Measurements from ENCODE around the gene ACTG1.

The ACTG1 gene

DNA sequence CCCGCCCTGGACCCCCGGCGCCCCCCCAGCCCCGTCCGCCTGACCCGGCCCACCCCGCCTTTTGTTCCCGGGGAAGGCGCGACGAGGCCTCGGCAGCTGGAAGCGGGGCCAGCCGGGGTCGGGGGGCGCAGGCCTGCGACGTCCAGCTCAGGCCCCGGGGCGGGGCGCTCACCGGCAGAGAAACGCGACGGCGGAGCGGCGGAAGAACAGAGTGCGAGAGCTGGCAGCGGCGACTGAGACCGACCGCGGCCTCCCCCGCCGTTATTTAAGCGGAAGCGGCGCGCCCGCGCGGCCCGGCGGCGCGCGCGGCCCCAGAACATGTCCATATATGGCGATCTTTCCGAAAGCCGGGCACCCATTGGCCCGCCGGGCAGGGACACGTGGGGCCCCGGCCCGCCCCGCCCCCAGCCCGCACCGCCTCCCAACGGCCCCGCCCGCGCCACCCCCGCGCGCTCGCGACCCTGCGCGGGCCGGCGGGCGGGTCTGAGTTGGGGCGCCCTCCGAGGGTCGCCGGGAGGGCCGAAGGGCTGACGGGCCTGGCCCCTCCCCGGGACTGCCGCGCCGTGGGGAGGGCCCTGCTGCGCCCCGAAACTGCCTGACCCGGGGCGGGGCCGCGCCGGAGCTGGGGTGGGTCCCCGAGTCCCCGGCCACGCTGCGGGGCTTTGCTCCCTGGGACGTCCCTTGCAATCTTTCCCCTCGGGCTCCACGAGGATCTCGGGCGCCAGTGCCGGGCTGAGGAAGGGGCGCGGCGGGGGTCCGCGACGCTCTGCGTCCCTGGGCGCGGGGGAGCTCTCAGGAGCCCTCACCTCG, at the start of gene ACTG1:
ACTG1 (minus strand) TSS at position 238 of the 810 bp plus-strand sequence. CDS start 445 bp downstream, outside the sequence.
- DNase-seq = peak; percentile 54

- DNase-seq = no peak
Observed at GRCh38 chr17:81561494-81561885, 48.9 kb upstream of the ACTG1 start.

- no peak for DNase-seq
Observed at GRCh38 chr17:81558941-81559806, 46.6 kb upstream of the ACTG1 start.

DNA sequence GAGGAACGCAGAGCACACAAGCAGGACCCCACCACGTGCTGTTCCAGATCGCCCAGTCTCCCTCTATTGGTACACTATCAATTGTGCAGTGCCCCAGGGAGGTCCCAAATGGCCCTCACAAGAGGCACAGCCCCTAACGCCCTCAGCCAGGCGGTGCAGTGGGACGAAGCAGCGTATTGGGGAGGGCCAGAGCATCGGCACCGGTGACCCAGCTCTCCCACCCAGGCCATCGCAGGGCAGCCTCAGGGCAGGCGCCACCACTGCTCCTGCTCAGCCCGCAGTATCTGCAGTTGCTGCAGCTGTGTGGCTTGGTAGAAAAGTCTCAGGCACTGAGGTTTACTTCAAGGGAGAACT, 45.5 kb upstream of the ACTG1 start:
- no peak for DNase-seq

GRCh38 chr17:81557276-81558114, 44.9 kb upstream of the ACTG1 start:
- no peak for DNase-seq

DNA sequence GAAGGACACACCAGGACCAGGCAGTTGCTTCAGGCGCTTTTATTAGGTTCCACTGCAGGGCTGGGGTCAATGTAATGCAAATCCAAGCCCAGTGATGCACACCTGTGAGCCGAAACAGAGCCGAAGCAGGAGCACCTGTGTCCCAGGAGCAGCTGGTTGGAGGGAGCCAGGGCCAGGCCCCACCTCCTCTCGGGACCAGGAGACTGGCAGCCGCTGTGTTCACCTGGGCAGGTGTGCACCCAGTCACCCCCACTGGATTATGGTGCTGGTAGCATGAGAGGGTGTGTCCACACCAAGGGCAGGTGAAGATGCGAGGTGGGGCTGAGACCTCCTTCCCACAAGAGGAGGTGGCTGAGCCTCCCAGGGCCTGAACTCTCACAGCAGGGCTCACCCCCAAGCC, 44.3 kb upstream of the ACTG1 start:
- DNase-seq = no peak

DNA sequence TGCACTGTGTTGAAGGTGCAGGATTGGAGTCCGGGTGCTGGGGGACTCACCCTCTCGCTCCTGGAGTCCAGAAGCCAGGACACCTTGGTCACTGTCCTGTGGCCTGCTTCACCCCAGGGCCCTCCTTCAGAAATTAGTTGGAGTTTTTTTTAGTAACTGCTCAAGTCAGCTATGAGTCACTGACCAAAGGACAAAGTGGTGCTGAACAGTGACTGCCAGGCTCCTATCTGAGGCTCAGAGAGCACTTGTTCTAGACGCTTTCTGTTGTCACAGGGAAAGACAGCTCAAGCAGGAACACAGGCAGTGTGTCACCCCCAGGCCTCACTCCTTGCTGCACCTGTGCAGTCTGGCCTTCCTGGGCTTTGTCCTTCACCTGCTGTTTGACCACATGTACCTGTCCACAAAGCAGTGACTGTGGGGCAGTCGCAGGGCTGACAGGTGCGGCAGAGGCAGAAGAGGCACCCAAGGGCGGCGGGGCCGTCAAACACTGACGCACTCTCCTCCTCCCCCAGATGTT, 43.6 kb upstream of the ACTG1 start:
- DNase-seq = no peak

- DNase-seq = no peak
Observed at GRCh38 chr17:81553616-81554181, 41.1 kb upstream of the ACTG1 start.

GRCh38 chr17:81553018-81553615, 40.5 kb upstream of the ACTG1 start:
- peak; percentile 49 for DNase-seq

DNA sequence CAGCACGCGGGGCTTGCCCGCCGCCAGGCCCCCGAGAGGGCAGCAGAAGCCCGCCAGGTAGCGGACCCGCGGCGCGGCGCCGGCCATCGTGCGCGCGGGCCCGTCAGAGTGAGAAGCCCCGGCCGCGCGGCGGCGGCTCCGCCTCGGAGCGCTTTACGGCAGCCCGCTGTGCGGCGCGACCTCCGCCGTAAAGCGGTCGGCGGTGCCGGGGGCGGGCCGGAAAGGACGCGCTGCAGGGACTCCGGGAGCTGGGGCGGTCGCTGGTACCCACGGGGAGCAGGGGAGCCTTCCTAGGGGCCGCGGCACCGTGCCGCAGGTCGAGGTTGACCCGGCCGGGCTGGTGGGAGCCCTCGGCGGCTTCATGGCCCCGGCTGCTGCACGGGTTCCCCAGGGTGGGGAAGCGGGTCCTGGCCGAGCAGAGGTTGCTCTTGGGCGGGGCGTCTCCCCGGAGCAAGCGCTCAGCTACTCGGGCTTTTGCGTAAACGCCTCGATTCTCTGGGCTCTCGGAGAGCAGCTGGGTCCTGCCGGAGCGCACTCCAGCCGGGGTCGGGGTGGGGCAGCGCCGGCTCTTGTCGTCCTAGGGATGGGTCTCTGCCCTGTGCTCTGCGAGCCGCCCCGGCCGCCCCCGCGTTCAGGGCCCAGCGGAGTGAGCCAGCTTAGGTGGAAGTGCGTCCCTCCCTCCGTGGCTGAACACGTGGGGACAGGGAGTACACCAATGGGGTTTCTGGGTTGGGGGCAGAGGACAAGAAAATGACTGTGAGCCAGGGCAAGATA, 39.8 kb upstream of the ACTG1 start, which contains the start of gene FAAP100:
FAAP100 (minus strand) TSS at position 110 of the 774 bp plus-strand sequence; CDS start at position 87, 23 bp downstream.
- DNase-seq = no peak

- no peak for DNase-seq
Observed at GRCh38 chr17:81551458-81552243, 39.1 kb upstream of the ACTG1 start.

GRCh38 chr17:81550830-81551457, 38.3 kb upstream of the ACTG1 start:
- no peak for DNase-seq

- DNase-seq = no peak
Observed at GRCh38 chr17:81550285-81550684, 37.7 kb upstream of the ACTG1 start.

DNA sequence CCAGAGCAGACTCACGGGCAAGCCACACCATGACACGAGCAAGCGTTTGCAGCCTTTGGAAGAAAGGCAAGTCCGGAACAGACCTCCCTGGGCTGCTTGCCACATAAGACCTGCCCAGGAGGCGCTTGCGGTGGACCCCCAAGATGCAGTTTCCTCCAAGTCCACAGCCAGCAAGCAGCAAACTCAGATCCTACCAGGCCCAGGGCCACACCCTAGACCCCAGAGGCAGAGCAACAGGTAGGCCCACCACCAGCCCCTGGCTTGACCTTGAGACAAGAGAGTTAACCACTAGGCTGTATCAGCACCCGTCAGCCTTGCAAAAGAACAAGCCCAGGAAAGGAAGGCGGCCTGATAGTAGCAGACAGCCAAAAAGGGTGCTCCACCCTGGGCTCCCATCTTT, 37.2 kb upstream of the ACTG1 start:
- DNase-seq = no peak

DNA sequence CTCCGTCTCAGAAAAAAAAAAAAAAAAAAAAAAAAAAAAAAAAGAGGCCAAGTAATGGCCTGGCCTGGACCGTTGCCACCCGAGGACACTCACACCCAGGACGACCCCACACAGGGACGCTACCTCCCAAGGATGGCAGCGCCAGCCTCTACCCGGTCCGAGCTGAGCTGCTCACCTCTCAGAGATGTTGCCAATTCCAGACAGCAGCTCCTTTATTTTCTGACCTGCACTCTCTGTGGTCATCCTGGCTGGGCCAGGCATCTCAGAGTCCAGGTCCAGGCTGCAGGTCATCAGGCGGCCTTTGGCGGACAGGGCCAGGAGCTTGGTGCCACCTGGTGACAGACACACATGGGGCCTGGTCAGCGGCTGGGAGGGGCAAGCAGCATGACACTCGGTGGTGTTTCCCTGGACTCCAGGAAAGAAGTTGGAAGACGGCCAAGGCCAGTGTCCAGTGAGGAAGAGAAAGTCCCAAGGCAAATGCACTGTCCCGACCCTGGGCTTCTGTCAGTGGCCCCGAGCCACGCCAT, 36.5 kb upstream of the ACTG1 start:
- no peak for DNase-seq

DNA sequence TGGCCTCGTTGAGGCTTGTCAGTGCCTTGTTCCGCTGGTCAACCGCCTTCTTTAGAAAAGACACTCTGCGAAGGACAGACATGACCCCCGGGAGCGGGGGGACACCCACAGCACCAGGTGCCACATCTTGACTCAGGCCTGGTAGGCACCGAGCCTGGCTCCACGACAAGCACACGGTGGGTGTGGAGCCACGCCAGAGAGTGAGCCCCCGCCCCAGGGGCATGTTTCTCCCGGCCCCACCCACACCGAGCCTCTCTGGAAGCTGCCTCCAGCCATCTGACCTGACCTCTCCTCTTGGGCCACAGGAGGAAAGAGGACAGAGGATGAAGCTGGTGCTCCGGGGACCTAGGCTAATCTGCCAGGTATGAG, 35.0 kb upstream of the ACTG1 start:
- no peak for DNase-seq

DNA sequence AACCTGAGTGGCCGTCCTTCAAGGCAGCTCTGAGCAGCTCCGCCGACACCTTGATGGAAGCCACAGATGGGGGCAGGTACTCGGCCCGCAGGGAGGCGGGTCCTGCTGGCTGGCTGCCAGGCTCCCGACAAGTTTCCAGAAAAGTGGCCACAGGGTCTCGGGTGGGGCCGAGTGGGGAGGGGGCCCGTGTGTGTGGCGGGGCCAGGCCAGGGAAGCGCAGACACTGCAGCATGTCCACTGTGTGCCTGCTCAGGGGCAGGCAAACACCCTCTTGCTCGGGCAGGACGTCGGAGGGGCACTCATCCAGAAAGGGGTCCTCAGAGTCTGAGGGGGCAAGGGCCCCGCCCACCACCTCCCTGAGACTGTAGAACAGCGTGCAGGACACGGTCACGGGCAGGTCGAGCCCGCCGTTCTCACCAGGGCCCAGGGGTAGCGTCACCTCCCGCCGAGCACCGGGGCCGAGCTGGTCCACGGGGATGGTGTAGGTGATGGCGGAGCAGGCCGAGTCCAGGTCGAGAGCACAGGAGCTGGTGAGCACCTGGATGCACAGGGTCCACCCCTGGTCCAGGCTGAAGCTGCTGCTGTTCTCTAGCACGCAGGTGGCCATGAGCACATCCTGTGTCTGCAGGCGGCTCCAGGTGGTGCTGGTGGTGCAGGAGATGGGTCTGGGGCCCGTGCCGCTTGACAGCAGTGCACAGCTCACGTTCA, 34.5 kb upstream of the ACTG1 start:
- no peak for DNase-seq

DNA sequence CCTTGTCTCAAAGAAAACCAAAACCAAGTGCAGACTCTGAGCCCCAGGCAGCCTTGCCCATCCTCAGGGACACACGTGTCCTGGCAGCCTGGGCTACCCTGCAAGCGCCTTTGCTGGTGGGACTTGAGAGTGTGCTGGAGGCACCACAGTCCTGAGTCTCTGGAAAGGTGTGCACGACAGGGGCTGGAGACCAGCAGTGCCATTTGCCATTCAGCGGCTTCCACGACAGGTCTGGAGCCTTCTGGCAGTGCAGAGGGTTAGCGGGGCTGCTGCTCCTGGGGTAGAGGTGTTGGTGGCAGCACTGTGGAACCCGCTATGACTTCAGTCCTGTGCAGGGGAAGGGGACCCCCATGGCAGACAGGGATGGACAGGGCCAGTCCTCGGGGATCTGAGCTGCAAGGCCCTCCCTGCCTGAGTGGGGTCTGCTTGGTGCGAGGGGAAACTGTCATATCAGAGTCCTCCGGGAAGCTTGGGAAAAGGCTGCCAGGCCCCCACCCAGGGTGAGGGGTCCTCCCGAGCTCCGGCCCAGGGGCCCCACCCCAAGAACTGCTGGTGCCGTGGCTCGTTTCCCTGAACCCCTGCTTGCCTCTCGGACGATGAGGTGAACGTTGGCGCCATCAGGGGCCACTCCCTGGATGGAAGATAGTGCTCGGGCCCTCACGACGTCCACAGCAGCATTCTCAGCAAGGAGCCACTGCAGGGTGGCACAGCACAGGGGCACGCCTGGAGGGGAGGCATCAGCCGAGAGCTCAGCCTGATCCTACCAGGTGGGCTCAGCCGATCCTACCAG, 32.8 kb upstream of the ACTG1 start:
- DNase-seq = no peak

Measured in NCI-H524 treated with DMSO at 0.1 percent for 48 hours (cell line).